A673 (cell line): ENCODE data around the gene HIPK3. TPM values are rescaled to one million over a fixed set of nuclear protein-coding genes. Genes with fewer than 3 reads are reported as not detected.
"Not testable (repeated sequence)": the region's sequence is repeated elsewhere in the genome, so short reads cannot be mapped to it uniquely, and the experiment has no call there.

Experiments
- BruUV-seq: library from RNA; stranded (reverse); fragments of 400-500 nt; replicated peaks from 2 replicates; lab custom pipeline; 2021; lab: Mats Ljungman, UMichigan
- CTCF ChIA-PET: fragments of 300-600 bp; sonication (Branson Sonifier 250); formaldehyde crosslinking; loops from one replicate; lab custom pipeline; 2022; ENCODE audit warnings: antibody characterized with exemption; lab: Charles Lee
- POLR2A ChIA-PET: fragments of 300-600 bp; sonication (Branson Sonifier 250); formaldehyde crosslinking; loops from one replicate; lab custom pipeline; 2022; ENCODE audit warnings: antibody characterized with exemption; ENCODE audit not compliant: low non-redundant PET; lab: Charles Lee
- DNase-seq: peaks from one replicate; pipeline ENCODE4 v3.0.0-alpha.2; 2015; ENCODE audit warnings: low spot score
- H3K27ac ChIP-seq: fragments of 200-600 bp; sonication (generic); 2 replicates; pipeline ENCODE4 v1.5.1; 2016; ENCODE audit warnings: mixed run types, low read depth, mild to moderate bottlenecking, mixed read lengths, antibody characterized with exemption, low read length; ENCODE audit not compliant: poor library complexity, severe bottlenecking
- H3K27me3 ChIP-seq: fragments of 200-600 bp; sonication (generic); replicated peaks from 2 replicates; pipeline ENCODE4 v1.6.1; 2017; ENCODE audit warnings: mixed run types, low read depth, mild to moderate bottlenecking, mixed read lengths, antibody characterized with exemption, low read length; ENCODE audit not compliant: insufficient read depth, poor library complexity
- H3K36me3 ChIP-seq: fragments of 200-600 bp; sonication (generic); 2 replicates; pipeline ENCODE4 v1.6.1; 2016; ENCODE audit warnings: mixed run types, mild to moderate bottlenecking, mixed read lengths, antibody characterized with exemption, low read length; ENCODE audit not compliant: insufficient read depth, poor library complexity, severe bottlenecking
- H3K4me1 ChIP-seq: fragments of 200-600 bp; sonication (generic); 2 replicates; pipeline ENCODE4 v1.6.1; 2017; ENCODE audit warnings: mixed run types, mild to moderate bottlenecking, mixed read lengths, antibody characterized with exemption, low read length; ENCODE audit not compliant: insufficient read depth, poor library complexity, severe bottlenecking
- H3K4me3 ChIP-seq: fragments of 200-600 bp; sonication (generic); 2 replicates; pipeline ENCODE4 v1.5.1; 2016; ENCODE audit warnings: low read depth, mixed run types, mild to moderate bottlenecking, mixed read lengths, low read length; ENCODE audit not compliant: poor library complexity, severe bottlenecking
- H3K9me3 ChIP-seq: fragments of 200-600 bp; sonication (generic); 2 replicates; pipeline ENCODE4 v1.6.1; 2016; ENCODE audit warnings: mixed run types, low read depth, mild to moderate bottlenecking, mixed read lengths, antibody characterized with exemption, low read length; ENCODE audit not compliant: poor library complexity, severe bottlenecking
- EZH2 ChIP-seq: fragments of 200-600 bp; sonication (generic); IDR thresholded peaks from 2 replicates; pipeline ENCODE4 v1.6.1; 2017; ENCODE audit warnings: borderline replicate concordance, low read depth, mild to moderate bottlenecking, mixed read lengths, antibody characterized with exemption, low read length; ENCODE audit not compliant: poor library complexity, severe bottlenecking
- intact Hi-C: fragments of 100-400 bp; cut with micrococcal nuclease; formaldehyde crosslinking; loops from one replicate; pipeline ENCODE4 v1.10.0; 2022; ENCODE audit not compliant: unreplicated experiment
- total RNA-seq: library from RNA; stranded (reverse); gene quantifications from 2 replicates; pipeline ENCODE4 v1.2.3, GENCODE V29; 2021
- TF ChIP-seq, protein P1 (sequence below): fragments of 300-800, 200-600 bp; sonication (generic); conservative IDR thresholded peaks from 2 replicates; pipeline ENCODE4 v1.5.1; 2017; ENCODE audit warnings: low read depth, mild to moderate bottlenecking, antibody characterized with exemption, low read length, moderate library complexity, mixed read lengths

Gene HIPK3
- total RNA-seq, 1 experiment from 2014 or later: 86.7 TPM

DNA sequence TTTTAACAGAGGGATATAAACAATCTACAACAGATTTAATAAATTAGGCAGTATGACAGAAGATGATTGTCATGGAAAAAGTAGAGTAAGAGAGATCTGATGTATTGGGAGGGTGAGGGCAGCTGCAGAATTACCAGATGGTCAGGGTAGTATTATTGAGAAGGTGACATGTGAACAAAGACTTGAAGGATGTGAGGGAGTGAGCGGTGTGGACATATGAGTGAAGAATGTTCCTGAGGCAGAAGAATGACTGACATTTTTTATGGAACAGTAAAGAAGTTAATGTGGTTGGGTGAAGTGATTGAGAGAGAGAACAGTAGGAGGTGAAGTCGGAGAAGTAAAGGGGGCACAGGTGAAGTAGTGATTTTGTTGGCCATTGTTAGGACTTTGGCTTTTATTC lies 42.4 kb upstream of the HIPK3 start:
- Histone ChIP-seq H3K27me3 (no peaks in the 10 kb centered on the region), H3K36me3 (no peaks in the 10 kb centered on the region), H3K4me1 (peaks cover 6% of the 10 kb centered on the region), H3K9me3 (no peaks in the 10 kb centered on the region), H3K4me3 (no peak overlapping the region), H3K27ac (no peak overlapping the region)
- DNase-seq: no peak
- intact Hi-C loops: no loop called here
- no TSS peak for BruUV-seq
- CTCF ChIA-PET: interaction anchor here (0.5 kb wide), 1 partner anchor 26 kb away, joined by 3 read pairs; no protein-coding TSS in a partner anchor
- POLR2A ChIA-PET: no interaction called here
- TF ChIP-seq, protein P1, sequence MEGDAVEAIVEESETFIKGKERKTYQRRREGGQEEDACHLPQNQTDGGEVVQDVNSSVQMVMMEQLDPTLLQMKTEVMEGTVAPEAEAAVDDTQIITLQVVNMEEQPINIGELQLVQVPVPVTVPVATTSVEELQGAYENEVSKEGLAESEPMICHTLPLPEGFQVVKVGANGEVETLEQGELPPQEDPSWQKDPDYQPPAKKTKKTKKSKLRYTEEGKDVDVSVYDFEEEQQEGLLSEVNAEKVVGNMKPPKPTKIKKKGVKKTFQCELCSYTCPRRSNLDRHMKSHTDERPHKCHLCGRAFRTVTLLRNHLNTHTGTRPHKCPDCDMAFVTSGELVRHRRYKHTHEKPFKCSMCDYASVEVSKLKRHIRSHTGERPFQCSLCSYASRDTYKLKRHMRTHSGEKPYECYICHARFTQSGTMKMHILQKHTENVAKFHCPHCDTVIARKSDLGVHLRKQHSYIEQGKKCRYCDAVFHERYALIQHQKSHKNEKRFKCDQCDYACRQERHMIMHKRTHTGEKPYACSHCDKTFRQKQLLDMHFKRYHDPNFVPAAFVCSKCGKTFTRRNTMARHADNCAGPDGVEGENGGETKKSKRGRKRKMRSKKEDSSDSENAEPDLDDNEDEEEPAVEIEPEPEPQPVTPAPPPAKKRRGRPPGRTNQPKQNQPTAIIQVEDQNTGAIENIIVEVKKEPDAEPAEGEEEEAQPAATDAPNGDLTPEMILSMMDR: no peak
- TF ChIP-seq EZH2: no peak

GRCh38 chr11:33216676-33217075 lies 40.5 kb upstream of the HIPK3 start:
- CTCF ChIA-PET, H3K27me3 ChIP-seq, BruUV-seq, DNase-seq, H3K4me3 ChIP-seq, H3K9me3 ChIP-seq, POLR2A ChIA-PET, H3K36me3 ChIP-seq, H3K4me1 ChIP-seq, intact Hi-C loops, H3K27ac ChIP-seq: not testable (repeated sequence)

DNA sequence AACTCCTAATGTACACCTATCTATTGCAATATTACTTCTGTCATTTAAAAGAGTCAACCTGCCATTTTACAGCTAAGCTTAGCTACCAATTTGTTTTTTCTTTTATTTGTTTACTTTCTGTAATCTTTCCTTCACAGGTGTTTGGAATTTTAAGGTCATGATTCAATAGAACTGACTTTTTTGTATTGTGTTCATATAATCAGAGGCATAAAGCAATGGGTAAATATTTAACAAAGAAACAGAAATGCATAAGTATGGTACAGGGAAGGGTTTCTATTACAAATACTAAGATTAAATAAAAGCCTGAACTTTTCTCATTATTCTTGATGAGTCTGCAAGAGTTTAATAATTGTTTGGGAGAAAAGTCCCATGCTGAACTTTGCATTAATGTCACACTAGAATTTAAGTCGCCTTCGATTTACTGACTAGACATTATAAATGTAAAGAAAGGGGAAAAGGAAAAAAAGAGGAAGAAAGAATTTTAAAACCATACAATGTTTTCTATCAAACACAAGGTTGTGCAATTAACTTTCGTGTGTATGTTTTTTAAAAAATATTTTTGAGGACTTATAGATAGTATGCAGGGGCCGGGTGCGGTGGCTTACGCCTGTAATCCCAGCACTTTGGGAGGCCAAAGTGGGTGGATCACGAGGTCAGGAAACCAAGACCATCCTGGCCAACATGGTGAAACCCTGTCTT lies 35.0 kb upstream of the HIPK3 start:
- Histone ChIP-seq H3K9me3 (no peaks in the 10 kb centered on the region), H3K27me3 (no peaks in the 10 kb centered on the region)
- DNase-seq: no peak

More for the DNA sequence above, 35.0 kb upstream of the HIPK3 start:
- ChIA-PET CTCF (no interaction called here), POLR2A (no interaction called here)
- no peak overlapping the region for H3K4me3 ChIP-seq
- no peaks in the 10 kb centered on the region for H3K4me1 ChIP-seq
- no peak overlapping the region for H3K27ac ChIP-seq
- TF ChIP-seq, protein P1: no peak
- no peak for TF ChIP-seq EZH2
- BruUV-seq: no TSS peak
- intact Hi-C loops: no loop called here
- H3K36me3 ChIP-seq: no peaks in the 10 kb centered on the region
